TTC549 (cell line): Measurements from ENCODE around the gene ZBTB5.
"Not testable (repeated sequence)": the region's sequence is repeated elsewhere in the genome, so short reads cannot be mapped to it uniquely, and the experiment has no call there.

Experiments
- FAIRE-seq: peaks from 2 replicates; lab custom pipeline; 2012; peaks lifted over from hg19 to GRCh38; lab: Jason Lieb, UNC

ZBTB5 gene

DNA sequence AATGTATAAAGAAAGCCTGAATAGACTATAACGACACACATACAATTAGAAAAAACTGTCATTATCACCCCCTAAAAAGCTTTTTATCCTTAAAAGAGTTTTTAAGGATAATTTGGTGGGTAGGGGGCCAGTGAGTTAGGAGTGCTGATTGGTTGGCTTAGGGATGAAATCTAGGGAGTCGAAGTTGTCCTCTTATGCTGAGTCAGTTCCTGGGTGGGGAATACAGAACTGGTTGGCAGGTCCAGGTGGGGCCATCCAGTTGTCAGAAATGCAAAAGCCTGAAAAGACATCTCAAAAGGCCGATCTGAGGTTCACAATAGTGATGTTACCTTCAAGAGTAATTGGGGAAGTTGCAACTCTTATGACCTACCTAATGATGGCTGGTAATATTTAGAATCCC, 13.6 kb downstream of the ZBTB5 start:
- no peak for FAIRE-seq

DNA sequence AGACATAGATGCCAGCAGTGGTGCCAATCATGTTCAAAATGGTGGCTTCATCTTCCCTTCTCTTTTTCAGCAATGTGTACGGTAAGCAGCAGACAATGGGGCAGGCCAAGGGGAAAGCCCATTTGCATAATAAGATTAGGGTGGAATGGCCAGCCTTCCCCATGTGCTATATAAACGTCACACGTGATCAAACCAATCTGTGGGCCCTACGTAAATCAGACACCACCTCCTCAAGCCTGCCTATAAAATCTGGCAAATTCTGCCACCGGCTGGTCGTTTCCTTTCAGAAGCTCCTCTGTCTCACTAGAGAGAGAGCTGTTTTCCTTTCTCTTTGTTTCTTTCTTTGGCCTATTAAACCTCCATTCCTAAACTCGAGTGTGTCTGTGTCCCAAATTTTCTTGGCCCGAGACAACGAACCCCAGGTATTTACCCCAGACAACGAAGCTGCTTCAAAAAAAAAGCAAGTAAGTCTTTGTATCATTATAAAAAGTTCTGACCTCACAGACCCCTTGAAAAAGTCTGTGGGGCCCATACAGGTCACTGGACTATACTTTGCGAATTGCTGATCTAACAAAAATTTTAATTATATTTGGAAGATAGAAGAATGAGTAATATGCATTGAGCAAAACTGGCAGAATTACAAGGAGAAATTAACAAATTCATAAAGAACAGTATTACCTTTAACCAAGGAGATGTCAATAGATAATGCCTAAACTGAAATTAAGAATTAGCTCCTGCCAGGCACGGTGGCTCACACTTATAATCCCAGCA, 15.2 kb downstream of the ZBTB5 start:
- no peak for FAIRE-seq

DNA sequence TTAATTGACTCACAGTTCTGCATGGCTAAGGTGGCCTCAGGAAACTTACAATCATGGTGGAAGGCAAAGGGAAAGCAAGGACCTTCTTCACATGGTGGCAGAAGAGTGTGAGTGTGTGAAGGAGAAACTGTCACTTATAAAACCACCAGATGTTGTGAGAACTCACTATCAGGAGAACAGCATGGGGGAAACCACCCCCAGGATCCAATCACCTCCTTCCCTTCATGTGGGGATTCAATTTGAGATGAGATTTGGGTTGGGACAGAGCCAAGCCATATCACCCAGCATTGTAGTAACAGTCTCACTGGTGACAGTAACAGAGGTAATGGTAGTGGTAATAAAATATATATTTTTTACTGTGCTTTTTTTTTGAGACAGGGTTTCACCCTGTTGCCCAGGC, 18.1 kb downstream of the ZBTB5 start:
- FAIRE-seq: no peak

GRCh38 chr9:37446401-37446800, 18.8 kb downstream of the ZBTB5 start:
- FAIRE-seq: no peak

DNA sequence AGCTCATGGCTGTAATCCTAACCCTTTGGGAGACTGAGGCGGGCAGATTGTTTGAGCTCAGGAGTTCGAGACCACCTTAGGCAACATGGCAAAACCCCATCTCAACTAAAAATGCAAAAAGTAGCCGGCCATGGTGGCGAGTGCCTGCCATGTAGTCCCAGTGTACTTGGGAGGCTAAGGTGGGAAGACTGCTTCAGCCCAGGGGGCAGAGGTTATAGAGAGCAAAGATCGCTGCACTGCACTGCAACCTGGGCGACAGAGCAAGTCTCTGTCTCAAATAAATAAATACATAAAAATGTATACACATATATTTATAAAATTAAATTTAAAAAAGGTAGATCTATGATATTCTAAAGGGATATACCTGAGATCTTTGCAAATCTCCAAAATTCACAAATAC, 19.4 kb downstream of the ZBTB5 start:
- no peak for FAIRE-seq

DNA sequence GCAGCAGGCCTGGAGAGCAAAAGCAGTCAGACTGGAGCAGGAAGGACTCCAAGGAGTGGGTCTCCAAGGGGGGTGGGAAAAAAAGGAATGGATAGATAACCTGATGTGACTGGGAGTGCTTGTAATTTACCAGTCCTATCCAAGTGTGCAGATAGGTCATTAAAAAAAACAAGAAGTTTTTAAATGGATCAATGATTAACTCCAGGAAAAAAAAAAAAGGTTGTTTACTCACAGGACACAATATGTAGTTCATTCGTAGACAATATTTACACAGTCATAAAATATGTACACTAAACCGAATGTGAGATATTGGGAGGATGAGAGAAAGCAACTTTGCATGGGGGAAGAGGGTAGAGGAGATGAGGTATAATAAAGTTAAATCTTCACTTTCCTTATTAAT, 20.4 kb downstream of the ZBTB5 start:
- no peak for FAIRE-seq

DNA sequence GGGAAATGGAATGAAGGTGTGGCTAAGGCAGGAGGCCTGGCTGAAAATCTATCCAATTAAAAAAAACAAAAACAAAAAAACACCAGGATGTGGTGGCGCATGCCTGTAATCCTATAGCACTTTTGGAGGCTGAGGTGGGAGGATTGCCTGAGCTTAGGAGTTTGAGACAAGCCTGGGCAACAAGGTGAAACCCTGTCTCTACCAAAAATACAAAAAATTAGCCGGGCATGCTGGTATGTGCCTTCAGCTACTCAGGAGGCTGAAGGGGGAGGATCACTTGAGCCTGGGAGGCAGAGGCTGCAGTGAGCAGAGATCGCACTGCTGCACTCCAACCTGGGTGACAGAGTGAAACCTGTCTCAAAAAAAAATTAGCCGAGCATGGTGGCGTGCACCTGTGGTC, 21.7 kb downstream of the ZBTB5 start:
- no peak for FAIRE-seq

GRCh38 chr9:37442556-37442955, 22.7 kb downstream of the ZBTB5 start:
- FAIRE-seq: no peak

DNA sequence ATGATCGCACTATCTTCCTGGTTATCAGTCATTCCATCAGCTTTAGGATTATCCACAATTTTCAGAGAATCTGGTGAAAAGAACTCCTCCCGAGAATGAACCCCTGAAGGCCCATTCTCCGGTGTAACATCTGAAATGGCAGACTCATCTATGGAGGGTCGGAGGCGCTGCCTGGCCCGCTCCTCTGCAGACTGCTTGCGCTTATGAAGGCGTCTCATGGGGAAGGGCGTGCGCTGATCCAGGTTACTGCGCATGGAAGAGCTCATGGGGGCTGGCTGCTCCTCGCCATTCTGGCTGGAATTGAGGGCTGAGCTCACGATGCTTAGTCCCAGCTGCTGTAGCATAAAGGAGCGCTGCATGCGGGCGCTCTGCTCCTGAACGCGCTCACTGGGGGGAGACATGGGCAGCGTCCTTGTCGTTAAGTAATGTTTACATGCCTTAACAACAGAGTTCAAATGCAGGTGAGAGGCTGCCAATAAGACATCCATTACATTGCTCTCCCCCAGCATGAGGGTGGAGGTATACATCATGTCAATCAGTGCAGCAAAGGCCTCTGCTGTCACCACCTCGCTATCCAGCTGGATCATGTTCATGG, 23.4 kb downstream of the ZBTB5 start:
- FAIRE-seq: no peak

DNA sequence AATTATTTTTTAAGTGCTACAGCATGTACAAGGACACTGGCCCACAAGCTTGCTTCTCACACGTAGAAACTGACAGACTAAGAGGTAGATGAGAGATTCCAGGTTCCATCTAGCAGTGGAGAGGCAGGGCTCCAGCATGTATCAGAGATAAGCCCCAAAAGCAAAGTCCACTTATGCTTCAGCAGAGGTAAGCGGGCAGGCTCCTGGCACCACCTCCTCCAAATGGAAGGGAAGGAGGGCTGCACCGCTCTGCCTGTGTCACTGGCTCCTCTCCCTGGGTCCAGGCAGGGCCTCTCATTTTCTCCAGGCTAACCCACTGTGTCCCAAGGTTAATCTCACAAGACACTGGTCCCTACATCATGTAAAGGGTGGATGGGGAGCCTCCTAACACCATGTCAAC, 26.9 kb downstream of the ZBTB5 start:
- FAIRE-seq: no peak

DNA sequence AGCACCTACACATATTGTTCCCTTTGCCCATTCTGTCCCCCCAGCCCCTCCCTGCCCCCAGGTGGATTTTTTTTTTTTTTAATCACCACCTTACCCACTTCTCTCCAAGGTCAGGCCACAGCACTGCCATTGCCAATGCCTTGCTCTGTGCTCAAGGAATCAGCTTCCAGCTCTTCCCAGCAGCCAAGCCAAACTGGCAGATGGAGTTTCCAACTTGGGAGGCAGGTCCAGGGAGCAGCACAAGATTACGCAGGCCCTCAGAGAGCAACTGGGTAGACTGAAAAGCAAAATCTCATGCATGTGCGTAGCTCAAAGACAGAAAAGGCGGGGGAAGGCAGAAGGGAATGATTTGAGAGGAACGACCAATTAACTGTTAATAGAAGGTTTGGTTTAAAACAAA, 27.6 kb downstream of the ZBTB5 start:
- FAIRE-seq: no peak

DNA sequence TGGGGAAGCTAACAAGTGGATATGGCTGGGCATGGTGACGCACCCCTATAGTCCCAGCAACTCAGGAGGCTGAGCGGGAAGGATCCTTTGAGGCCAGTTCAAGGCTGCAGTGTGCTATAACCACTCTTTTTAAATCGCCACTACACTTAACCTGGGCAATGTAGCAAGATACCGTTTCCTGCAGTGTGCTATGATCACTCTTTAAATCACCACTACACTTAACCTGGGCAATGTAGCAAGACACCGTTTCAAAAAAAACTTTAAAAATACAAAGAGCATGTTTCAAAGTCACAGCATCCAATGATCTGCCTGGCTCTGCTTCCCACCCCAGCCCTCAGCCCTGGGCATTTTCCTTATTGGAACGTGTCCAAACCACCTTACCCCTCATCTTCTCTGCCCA, 28.2 kb downstream of the ZBTB5 start:
- no peak for FAIRE-seq

- no peak for FAIRE-seq
Measured at GRCh38 chr9:37436540-37436939, 28.7 kb downstream of the ZBTB5 start.

GRCh38 chr9:37433867-37434371, 31.3 kb downstream of the ZBTB5 start:
- no peak for FAIRE-seq

DNA sequence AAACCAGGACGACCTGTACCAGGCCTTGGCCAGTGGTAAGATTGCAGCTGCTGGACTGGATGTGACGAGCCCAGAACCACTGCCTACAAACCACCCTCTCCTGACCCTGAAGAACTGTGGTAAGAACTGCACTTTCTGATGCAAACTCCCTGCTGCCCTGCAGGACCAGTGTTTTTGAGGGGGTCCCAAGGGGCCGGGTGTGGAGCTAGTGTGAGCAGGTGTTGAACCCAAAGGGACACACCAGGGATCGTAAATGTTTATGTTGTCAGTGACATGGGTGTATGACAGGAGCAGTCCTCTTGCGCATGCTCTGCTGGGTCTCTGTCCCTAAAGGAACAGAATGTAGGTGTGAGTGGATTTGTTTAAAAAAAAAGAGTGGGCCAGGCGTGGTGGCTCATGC, 33.2 kb downstream of the ZBTB5 start:
- no peak for FAIRE-seq

GRCh38 chr9:37430841-37431597, 34.2 kb downstream of the ZBTB5 start:
- no peak for FAIRE-seq

GRCh38 chr9:37429441-37430285, 35.6 kb downstream of the ZBTB5 start:
- no peak for FAIRE-seq

GRCh38 chr9:37428345-37428744, 36.9 kb downstream of the ZBTB5 start:
- FAIRE-seq: no peak

DNA sequence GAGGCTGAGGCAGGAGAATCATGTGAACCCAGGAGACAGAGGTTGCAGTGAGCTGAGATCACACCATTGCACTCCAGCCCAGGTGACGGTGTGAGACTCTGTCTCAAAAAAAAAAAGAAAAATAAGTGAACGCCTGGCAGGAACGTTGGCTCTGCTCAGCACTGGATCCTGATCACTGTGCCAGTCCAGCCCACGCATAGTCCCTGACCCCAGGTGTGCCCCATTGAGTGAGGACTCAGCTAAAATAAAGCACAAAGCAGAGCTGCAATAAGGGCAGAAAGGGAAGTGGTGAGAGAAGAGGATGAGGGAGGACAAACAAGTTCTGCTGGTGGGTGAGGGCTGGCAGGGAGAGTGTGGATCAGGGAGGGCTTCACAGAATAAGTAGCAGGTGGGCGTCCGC, 38.4 kb downstream of the ZBTB5 start:
- no peak for FAIRE-seq

GRCh38 chr9:37426431-37426830, 38.8 kb downstream of the ZBTB5 start:
- not testable (repeated sequence) for FAIRE-seq

DNA sequence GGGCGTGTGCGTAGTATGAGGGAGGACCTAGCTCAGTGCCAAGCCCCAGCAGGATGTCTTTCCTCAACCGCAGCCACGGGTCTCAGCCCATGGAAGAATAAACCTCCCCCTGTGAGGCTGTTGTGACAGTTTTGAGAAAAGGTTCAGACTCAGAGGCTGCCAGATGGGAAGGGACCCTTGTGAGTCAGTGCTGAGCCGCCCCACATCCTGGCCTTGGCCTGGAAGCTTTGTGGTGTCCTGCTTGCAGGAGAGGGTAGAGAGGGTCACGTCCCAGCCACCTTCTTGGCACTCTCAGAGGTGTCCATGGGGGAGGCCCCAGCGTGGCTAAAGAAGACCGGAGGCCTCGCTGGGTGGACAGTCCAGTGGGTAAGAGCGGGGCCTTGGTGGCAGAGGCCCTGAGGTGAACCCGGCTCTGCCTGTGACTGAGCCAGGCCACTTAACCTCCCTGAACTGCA, 39.9 kb downstream of the ZBTB5 start:
- FAIRE-seq: no peak

- FAIRE-seq: no peak
Measured at GRCh38 chr9:37424686-37425297, 40.5 kb downstream of the ZBTB5 start.
